HG03108 (cell line): ENCODE results near the gene CHTF18.
A peak's percentile ranks its signal among the peaks of the same experiment; 100 is the strongest.
"Not testable (repeated sequence)": the region's sequence is repeated elsewhere in the genome, so short reads cannot be mapped to it uniquely, and the experiment has no call there.

Experiments
- ATAC-seq: cut with Tn5 transposase; IDR thresholded peaks from one replicate; pipeline ENCODE4 v1.9.1; 2021; ENCODE audit warnings: moderate library complexity; ENCODE audit not compliant: unreplicated experiment

CHTF18 gene

DNA sequence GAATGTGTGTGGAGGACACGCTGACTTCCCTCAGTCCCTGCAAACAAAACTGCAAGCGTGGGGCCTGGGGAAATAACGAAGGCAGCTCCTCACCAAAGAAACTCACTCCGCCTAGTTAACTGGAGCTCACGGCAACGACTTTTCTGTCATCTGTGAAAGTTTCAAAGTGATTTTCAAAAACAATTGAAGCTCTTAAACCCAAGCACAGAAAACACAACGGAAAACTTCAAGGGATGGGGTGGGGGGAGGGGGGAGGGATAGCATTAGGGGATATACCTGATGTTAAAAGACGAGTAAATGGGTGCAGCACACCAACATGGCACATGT, 15.3 kb downstream of the CHTF18 start:
- ATAC-seq, result no peak

- ATAC-seq, result no peak
Observed at GRCh38 chr16:804193-805048, 16.0 kb downstream of the CHTF18 start.

- ATAC-seq, result no peak
Observed at GRCh38 chr16:805474-805873, 17.1 kb downstream of the CHTF18 start.

- ATAC-seq, result peak; percentile 92
Observed at GRCh38 chr16:807347-808084, 19.1 kb downstream of the CHTF18 start.

- ATAC-seq, result no peak
Observed at GRCh38 chr16:808085-808386, 19.6 kb downstream of the CHTF18 start.

DNA sequence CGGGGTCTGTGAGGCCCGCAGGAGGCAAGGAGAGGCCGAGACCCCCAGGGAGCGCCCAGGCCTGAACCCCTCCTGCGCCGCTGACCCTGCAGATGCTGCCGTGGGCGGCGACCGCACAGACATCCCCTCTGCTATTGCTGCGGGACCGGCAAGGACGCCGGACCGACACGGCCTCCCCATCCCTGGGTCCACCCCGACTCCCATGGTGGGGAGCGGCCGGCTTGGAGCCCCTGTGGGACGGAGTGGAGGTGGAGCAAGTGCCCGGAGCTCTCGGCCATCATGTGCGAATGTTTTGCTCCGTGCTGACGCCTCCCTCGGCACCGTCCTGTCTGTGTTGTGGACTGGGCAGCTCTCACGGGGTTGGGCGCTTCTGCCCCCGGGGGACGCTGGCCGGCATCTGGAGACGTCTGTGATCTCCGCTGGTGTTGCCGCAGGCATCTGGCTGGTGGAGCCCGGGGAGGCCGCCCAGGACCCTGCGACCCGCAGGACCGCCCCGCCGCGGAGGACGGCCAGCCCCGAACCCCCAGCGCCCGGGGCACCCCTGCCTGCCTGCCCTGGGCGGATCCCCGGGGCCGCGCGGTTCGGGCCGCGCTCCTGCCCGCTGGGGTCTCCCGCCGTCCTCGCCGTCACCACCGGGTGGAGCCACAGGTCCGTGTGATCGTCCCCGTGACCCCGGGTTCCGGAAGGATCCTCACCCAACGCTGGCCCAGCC, 24.9 kb downstream of the CHTF18 start:
- ATAC-seq, result no peak

DNA sequence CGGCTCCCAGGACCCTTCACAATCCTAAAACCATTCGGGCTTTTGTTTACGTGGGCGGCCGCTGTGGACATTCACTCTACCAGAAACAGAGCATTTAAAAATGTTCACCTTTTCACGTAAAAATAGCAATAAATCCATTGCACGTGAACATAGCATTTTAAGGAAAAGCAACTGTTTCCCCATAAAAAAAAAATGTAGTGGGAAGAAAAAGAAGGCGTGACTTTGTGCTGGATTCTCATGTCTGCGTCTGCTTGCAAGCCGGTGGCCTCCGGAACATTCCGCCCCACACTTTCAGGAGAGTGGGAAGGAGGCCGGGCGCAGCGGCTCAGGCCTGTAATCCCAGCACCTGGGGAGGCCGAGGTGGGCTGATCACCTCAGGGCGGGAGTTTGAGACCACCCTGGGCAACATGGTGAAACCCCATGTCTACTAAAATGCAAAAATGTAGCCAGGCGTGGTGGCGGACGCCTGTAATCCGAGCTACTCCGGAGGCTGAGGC, 25.5 kb downstream of the CHTF18 start:
- ATAC-seq, result no peak

GRCh38 chr16:814974-815373, 26.6 kb downstream of the CHTF18 start:
- ATAC-seq, result no peak

- no peak for ATAC-seq
Observed at GRCh38 chr16:815861-816260, 27.4 kb downstream of the CHTF18 start.

DNA sequence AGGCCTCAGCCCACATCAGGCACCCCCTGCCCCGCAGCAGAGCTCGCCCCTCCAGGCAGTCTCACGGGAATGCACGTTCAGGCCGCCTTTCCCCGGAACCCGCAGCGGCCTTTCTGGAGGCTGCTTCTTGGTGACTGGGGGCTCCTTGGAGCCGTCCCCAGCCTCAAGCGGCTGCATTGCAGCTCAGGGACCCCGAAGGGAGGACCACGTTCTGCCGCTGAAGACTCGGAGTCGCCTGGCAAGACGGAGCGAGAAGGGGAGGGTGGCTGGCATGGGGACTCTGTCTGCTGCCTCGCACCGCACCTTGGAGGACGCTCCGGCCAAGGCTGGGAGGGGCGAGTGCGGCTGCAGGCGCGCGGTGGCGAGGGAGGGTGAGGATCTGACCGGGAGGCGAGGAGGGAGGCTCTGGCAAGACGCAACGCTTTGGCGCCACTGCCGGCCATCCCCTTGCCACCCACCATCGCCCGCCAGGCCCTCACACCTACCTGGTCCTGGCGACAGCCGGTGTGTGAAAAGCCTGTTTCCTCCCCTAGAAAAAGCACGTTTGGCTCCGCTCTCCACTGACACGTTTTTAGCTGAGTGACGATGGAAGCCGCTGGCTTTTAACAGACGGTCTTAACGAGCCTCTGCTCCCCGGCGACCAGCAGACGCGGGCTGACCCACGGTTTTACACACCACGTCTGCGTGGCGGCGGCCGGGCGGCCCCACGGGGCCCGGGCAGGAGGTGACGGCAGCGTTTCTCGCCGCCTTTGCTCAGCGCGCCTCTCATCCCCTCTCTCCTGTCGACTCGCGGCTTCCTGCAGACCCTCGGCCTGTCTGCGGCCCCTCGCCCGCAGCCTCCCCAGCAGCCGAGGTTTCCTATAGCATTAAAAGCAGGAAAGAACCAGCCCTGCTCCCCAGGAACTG, 28.8 kb downstream of the CHTF18 start:
- no peak for ATAC-seq

- ATAC-seq, result no peak
Observed at GRCh38 chr16:818132-818531, 29.7 kb downstream of the CHTF18 start.

GRCh38 chr16:818592-818991, 30.2 kb downstream of the CHTF18 start:
- ATAC-seq, result no peak

GRCh38 chr16:819336-820043, 31.1 kb downstream of the CHTF18 start:
- no peak for ATAC-seq

DNA sequence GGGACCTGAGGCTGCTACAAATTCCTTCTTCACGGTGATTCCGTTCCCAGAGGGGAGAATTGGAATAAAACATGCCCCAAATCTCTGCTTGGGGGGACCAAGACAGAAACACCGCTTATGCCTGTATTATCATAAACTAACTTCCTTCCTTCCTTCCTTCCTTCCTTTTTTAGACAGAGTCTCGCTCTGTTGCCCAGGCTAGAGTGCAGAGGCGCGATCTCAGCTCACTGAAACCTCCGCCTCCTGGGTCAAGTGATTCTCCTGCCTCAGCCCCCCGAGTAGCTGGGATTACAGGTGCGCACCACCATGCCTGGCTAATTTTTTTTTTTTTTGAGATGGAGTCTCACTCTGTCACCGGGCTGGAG, 31.6 kb downstream of the CHTF18 start:
- ATAC-seq, result not testable (repeated sequence)

DNA sequence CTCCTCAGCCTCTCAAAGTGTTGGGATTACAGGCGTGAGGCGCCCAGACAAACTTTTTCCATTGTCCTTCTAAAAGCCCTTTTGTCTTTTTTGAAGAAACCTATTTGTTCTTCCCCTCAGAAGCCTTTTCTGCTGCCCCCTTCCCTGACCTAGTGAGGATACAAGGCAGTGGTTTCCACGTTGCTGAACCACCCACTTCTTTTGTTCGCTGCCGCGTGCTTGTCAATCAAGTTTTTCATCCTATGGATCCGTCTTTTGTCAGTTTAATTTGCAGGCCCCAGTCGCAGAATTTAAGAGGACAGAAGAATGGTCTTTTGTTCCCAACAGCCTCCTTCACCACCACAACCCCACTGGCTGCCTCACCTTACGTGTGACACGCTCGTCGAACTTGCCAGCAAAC, 32.3 kb downstream of the CHTF18 start:
- no peak for ATAC-seq

DNA sequence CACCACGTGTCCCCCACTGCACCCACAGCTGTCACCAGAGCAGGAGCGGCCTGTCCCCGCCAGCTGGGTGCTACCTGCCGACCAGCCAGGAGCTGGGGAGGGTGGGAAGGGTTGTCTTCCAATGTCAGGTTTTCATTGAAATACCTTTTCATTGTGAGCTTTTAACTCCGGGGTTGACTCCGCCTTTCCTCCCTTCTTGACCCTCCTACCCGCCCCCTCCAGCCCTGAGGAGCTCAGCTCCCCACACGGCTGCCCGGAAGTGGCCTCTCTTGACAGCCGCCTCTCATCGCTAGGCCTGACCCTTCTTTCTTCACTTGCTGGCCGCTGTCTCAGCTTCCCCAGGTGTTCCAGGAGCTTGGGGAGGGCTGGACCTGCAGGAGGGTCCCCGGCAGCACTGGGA, 33.3 kb downstream of the CHTF18 start:
- ATAC-seq, result no peak

GRCh38 chr16:822174-822908, 33.9 kb downstream of the CHTF18 start:
- ATAC-seq, result no peak

GRCh38 chr16:822909-823297, 34.5 kb downstream of the CHTF18 start:
- ATAC-seq, result no peak

DNA sequence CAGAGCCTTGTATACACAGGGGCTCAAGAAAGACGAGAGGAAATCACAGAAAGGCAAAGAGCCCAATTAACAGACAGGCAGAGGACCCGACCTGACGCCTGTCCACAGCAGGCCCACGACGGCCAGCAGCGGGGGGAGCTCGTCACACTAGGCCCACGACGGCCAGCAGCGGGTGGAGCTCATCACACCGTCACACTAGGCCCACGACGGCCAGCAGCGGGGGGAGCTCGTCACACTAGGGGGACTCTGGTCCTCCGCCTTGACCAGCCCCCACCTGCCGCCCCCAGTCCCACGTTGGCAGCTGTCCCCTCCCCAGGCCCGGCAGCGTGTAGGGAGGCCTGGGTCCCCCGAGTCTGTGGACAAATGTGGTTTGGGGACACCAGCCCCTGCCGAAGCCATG, 35.8 kb downstream of the CHTF18 start:
- no peak for ATAC-seq

DNA sequence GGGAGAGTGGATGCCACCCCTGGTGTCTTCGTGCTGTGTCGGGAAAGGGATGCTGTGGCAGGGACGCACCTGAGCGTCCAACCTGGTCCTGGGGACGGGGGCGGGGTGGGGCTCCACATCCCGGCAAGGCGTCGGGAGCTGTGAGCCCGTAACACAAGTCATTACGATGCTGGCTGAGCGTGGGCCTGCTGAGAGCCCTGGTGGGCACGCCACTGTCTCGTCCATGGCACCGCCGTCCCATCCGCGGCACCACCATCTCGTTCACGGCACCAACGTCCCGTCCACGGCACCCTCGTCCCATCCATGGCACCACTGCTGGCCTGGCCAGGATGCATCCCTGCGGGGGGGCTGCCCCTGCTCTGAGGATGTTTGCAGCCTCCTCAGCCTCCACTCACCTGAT, 36.2 kb downstream of the CHTF18 start:
- no peak for ATAC-seq
